ENCODE measurements around the gene CLOCK.
A peak's percentile ranks its signal among the peaks of the same experiment; 100 is the strongest.

Gene CLOCK

DNA sequence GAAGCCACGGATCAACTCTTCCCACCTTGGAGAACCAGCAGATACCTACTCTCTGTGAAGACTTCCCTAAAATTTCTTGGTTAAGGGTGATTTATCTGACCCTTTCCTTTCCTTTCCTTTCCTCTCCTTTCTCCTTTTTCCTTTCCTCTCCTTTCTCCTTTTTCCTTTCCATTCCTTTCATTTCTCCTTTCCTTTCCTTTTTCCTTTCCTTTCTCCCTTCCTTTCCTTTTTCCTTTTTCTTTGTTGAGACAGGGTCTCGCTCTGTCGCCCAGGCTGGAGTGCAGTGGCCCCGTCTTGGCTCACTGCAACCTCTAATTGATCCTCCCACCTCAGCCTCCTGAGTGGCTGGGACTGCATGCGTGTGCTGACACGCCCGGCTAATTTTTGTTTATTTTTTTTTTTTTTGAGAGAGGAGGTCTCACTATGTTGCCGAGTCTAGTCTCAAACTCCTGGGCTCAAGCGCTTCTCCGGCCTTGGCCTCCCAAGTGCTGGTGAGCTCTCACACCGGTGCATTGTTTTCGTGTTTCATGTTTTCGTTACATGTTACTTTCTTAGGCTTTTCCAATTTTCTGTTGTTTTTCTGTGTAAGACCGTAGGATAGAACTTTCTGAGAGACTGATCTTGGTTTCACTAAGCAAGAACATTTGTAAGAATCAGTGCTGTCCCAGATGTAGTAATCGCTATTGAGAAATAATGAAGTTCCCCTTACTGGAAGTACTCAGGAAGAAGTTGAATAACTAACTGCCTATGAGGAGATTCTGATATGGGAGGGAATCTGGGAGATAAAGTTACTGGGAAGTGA lies 149.0 kb downstream of the CLOCK start:
- no peak for TF ChIP-seq USF1 (IDR thresholded peaks at IDR 0.05)
- TF ChIP-seq REST (IDR thresholded peaks at IDR 0.05; ENCODE audit: low read depth): no peak

DNA sequence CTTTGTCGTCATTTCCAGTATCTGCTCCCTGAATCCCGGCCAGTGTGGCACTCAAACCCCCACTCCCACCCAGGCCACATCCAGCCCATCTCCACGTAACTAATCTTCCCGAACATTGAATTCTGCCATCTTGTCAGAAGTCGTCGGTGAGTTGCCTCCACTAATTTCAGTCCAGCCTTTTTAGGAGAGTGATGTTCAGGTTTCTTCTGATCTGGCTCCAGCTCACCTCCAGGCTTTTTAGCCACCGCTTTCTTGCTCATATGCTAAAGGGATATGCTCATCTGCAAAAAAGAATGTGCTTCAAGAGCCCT lies 149.6 kb downstream of the CLOCK start:
- TF ChIP-seq YY1 (IDR thresholded peaks at IDR 0.05; ENCODE audit: low read depth): no peak
- no peak for TF ChIP-seq CEBPB (IDR thresholded peaks at IDR 0.05)
- TF ChIP-seq REST (IDR thresholded peaks at IDR 0.05; ENCODE audit: low read depth): no peak
- TF ChIP-seq FOXM1 (IDR thresholded peaks at IDR 0.05; ENCODE audit: borderline replicate concordance, low read depth): no peak
- TF ChIP-seq EGR1 (IDR thresholded peaks at IDR 0.05): no peak
- no peak for TF ChIP-seq RAD21 (IDR thresholded peaks at IDR 0.05; ENCODE audit: low read depth)
- no peak for TF ChIP-seq TCF12 (IDR thresholded peaks at IDR 0.05; ENCODE audit: low read depth)
- no peak for TF ChIP-seq TEAD4 (IDR thresholded peaks at IDR 0.05)
- no peak for TF ChIP-seq MAX (IDR thresholded peaks at IDR 0.05)
- no peak for TF ChIP-seq NFIC (IDR thresholded peaks at IDR 0.05)
- TF ChIP-seq TAF1 (IDR thresholded peaks at IDR 0.05; ENCODE audit: low read depth): no peak
- no peak for TF ChIP-seq ZBTB7A (IDR thresholded peaks at IDR 0.05; ENCODE audit: low read depth)
- no peak for TF ChIP-seq USF1 (IDR thresholded peaks at IDR 0.05)

- 0 out of 2 replicates have a peak, but pooled peaks have one; percentile 3 for TF ChIP-seq NFIC (IDR thresholded peaks at IDR 0.05)
- TF ChIP-seq CEBPB (IDR thresholded peaks at IDR 0.05): no peak
Measured at GRCh38 chr4:55396308-55397125, 150.2 kb downstream of the CLOCK start.

GRCh38 chr4:55395529-55396307 lies 151.0 kb downstream of the CLOCK start, which contains the start of gene TMEM165:
TMEM165 (plus strand) TSS chr4:55395957; CDS start chr4:55396190, 233 bp downstream.
- TF ChIP-seq FOXM1 (IDR thresholded peaks at IDR 0.05; ENCODE audit: borderline replicate concordance, low read depth) (no peak), TAF1 (IDR thresholded peaks at IDR 0.05; ENCODE audit: low read depth) (peak; percentile 89), ZBTB7A (IDR thresholded peaks at IDR 0.05; ENCODE audit: low read depth) (no peak), EGR1 (IDR thresholded peaks at IDR 0.05) (0 out of 2 replicates have a peak, but pooled peaks have one; percentile 14), RAD21 (IDR thresholded peaks at IDR 0.05; ENCODE audit: low read depth) (no peak), CREB1 (IDR thresholded peaks at IDR 0.05; ENCODE audit: low read depth) (peak; percentile 55), EP300 (IDR thresholded peaks at IDR 0.05; ENCODE audit: borderline replicate concordance) (no peak), MAX (IDR thresholded peaks at IDR 0.05) (peak; percentile 80), YY1 (IDR thresholded peaks at IDR 0.05; ENCODE audit: low read depth) (no peak), TCF12 (IDR thresholded peaks at IDR 0.05; ENCODE audit: low read depth) (no peak), CEBPB (IDR thresholded peaks at IDR 0.05) (no peak), NFIC (IDR thresholded peaks at IDR 0.05) (no peak), REST (IDR thresholded peaks at IDR 0.05; ENCODE audit: low read depth) (no peak), TEAD4 (IDR thresholded peaks at IDR 0.05) (no peak), USF1 (IDR thresholded peaks at IDR 0.05) (no peak)

Data from Ishikawa (cell line).